CD14-positive monocyte (primary cell): ENCODE results near the gene DIS3L. TPM values are rescaled to one million over a fixed set of nuclear protein-coding genes. Genes with fewer than 3 reads are reported as not detected.

ENCODE experiments used
- DNase-seq, 3 donors: peaks; one replicate each; pipeline ENCODE4 v3.0.0-alpha.2; 2011 to 2022
- H2AFZ ChIP-seq: 2 replicates; pipeline ENCODE4 v1.6.0; 2012; ENCODE audit warnings: mild to moderate bottlenecking, low read depth, low read length, inconsistent platforms; ENCODE audit not compliant: insufficient read depth, poor library complexity, severe bottlenecking
- H3K27ac ChIP-seq, 2 donors: 1 replicate in 1 of 2; 2 replicates in 1 of 2; pipeline ENCODE4 v1.5.1; 2012 to 2013; ENCODE audit warnings: low read length in 2 of 2, control low read depth in 1 of 2, inconsistent platforms in 1 of 2, low read depth in 1 of 2, mild to moderate bottlenecking in 1 of 2
- H3K27me3 ChIP-seq, 2 donors: one replicate each; pipeline versions ENCODE4 v1.6.0 to v1.6.1; 2011 to 2013; ENCODE audit warnings: low read length in 2 of 2; ENCODE audit not compliant: control insufficient read depth in 2 of 2, insufficient read depth in 2 of 2
- H3K36me3 ChIP-seq, 2 donors: replicated peaks in 1 of 2; 1 replicate in 1 of 2; 2 replicates in 1 of 2; pipeline versions ENCODE4 v1.5.1 to v1.6.1; 2012 to 2013; ENCODE audit warnings: low read length in 2 of 2, control low read depth in 1 of 2, inconsistent platforms in 1 of 2, mild to moderate bottlenecking in 1 of 2; ENCODE audit not compliant: insufficient read depth in 2 of 2, control insufficient read depth in 1 of 2
- H3K4me1 ChIP-seq, 2 donors: 1 replicate in 1 of 2; 2 replicates in 1 of 2; pipeline versions ENCODE4 v1.5.1 to v1.6.1; 2012 to 2013; ENCODE audit warnings: low read length in 2 of 2, control low read depth in 1 of 2, inconsistent platforms in 1 of 2, mild to moderate bottlenecking in 1 of 2, moderate library complexity in 1 of 2; ENCODE audit not compliant: insufficient read depth in 2 of 2, control insufficient read depth in 1 of 2
- H3K4me2 ChIP-seq: replicated peaks from 2 replicates; pipeline ENCODE3; 2012; ENCODE audit warnings: low read length, moderate library complexity, mild to moderate bottlenecking; ENCODE audit not compliant: poor library complexity, severe bottlenecking; ENCODE audit errors: extremely low read depth
- H3K4me3 ChIP-seq, 3 experiments: fragments of 200-600 bp in 1 of 3; sonication (generic) in 1 of 3; replicated peaks in 1 of 3; 1 replicate in 2 of 3; 2 replicates in 1 of 3; pipeline ENCODE4 v1.5.1; 2011 to 2013; ENCODE audit warnings: low read length in 3 of 3, mild to moderate bottlenecking in 3 of 3, control low read depth in 2 of 3, low read depth in 2 of 3, inconsistent platforms in 1 of 3, moderate library complexity in 1 of 3
- H3K79me2 ChIP-seq: 2 replicates; pipeline ENCODE4 v1.6.0; 2012; ENCODE audit warnings: mild to moderate bottlenecking, control low read depth, inconsistent platforms, low read length, moderate library complexity; ENCODE audit not compliant: insufficient read depth
- H3K9ac ChIP-seq: 2 replicates; pipeline ENCODE4 v1.6.0; 2017; ENCODE audit warnings: low read length, mild to moderate bottlenecking; ENCODE audit not compliant: insufficient read depth, poor library complexity, severe bottlenecking
- H3K9me3 ChIP-seq, 2 donors: replicated peaks in 1 of 2; 1 replicate in 1 of 2; 2 replicates in 1 of 2; pipeline versions ENCODE4 v1.5.1 to v1.6.1; 2012 to 2013; ENCODE audit warnings: low read length in 2 of 2, control low read depth in 1 of 2; ENCODE audit not compliant: control insufficient read depth in 1 of 2, insufficient read depth in 1 of 2
- H4K20me1 ChIP-seq: 2 replicates; pipeline ENCODE4 v1.6.0; 2012; ENCODE audit warnings: mild to moderate bottlenecking, low read length, control low read depth, moderate library complexity; ENCODE audit not compliant: insufficient read depth
- H3K27ac Mint-ChIP-seq, 7 donors: one replicate each; pipeline ENCODE4 v1.8.0; 2020; ENCODE audit warnings: mild to moderate bottlenecking in 7 of 7, mixed read lengths in 7 of 7, moderate library complexity in 6 of 7, inconsistent platforms in 2 of 7
- H3K27me3 Mint-ChIP-seq, 3 donors: one replicate each; pipeline ENCODE4 v1.8.0; 2021 to 2022; ENCODE audit warnings: low read depth in 3 of 3, mild to moderate bottlenecking in 3 of 3, mixed read lengths in 3 of 3, moderate library complexity in 3 of 3, inconsistent platforms in 1 of 3
- H3K36me3 Mint-ChIP-seq, 2 donors: one replicate each; pipeline ENCODE4 v1.8.0; 2020; ENCODE audit warnings: mixed read lengths in 2 of 2, inconsistent platforms in 1 of 2, mild to moderate bottlenecking in 1 of 2
- H3K4me1 Mint-ChIP-seq: one replicate; pipeline ENCODE4 v1.8.0; 2020; ENCODE audit warnings: mild to moderate bottlenecking, mixed read lengths
- H3K4me3 Mint-ChIP-seq, 2 donors: one replicate each; pipeline ENCODE4 v1.8.0; 2020; ENCODE audit warnings: mild to moderate bottlenecking in 2 of 2, mixed read lengths in 2 of 2, moderate library complexity in 1 of 2
- H3K9me3 Mint-ChIP-seq, 7 donors: one replicate each; pipeline ENCODE4 v1.8.0; 2020 to 2022; ENCODE audit warnings: mixed read lengths in 7 of 7, mild to moderate bottlenecking in 6 of 7, moderate library complexity in 6 of 7, inconsistent platforms in 2 of 7
- WGBS: methylation state at CpG from one replicate; pipeline ENCODE4 v1.1.5; 2013; ENCODE audit warnings: missing lambda C conversion rate; ENCODE audit not compliant: insufficient coverage; 5-methylcytosine and 5-hydroxymethylcytosine counted together
- intact Hi-C, 2 donors: fragments of 100-400 bp; cut with micrococcal nuclease; formaldehyde crosslinking; loops; one replicate each; pipeline versions ENCODE4 v1.15.0 to v1.15.1; 2023
- polyA plus RNA-seq, 3 donors: library from polyadenylated mRNA; depleted of rRNA in 1 of 3; unstranded in 2 of 3; stranded (reverse) in 1 of 3; fragments of 300-500 nt in 2 of 3; fragments of >200 nt in 1 of 3; fragmentation: Illumina TruSeq in 2 of 3; gene quantifications; 1 replicate in 2 of 3; 2 replicates in 1 of 3; pipeline ENCODE4 v1.2.3, GENCODE V29; 2012 to 2021
- TF ChIP-seq, protein P1 (sequence below): fragments of 200-600 bp; IDR thresholded peaks from one replicate; pipeline ENCODE4 v1.8.0; 2022; ENCODE audit warnings: antibody characterized with exemption, mild to moderate bottlenecking

The DIS3L gene
- polyA plus RNA-seq, 3 donors: 13.2 to 17.0 (median 13.6) TPM

DNA sequence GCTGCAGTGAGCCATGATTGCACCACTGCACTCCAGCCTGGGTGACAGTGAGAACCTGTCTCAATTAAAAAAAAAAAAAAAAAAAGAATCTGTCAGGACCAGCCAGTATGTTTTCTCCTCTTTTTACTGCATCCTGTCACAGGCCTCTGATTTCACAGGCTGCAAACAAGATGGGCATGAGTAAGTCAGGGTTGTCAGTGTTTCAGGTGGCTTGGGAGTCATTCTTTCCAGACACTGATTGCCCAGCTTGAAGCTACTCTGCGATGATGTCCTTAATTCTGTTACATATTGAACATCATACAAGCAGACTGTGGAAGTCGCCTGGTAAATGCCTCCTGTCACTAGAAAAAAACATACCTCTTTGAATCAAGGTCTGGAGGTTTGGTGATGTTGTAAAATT is 18.8 kb downstream of the DIS3L start:
- TF ChIP-seq, protein P1, sequence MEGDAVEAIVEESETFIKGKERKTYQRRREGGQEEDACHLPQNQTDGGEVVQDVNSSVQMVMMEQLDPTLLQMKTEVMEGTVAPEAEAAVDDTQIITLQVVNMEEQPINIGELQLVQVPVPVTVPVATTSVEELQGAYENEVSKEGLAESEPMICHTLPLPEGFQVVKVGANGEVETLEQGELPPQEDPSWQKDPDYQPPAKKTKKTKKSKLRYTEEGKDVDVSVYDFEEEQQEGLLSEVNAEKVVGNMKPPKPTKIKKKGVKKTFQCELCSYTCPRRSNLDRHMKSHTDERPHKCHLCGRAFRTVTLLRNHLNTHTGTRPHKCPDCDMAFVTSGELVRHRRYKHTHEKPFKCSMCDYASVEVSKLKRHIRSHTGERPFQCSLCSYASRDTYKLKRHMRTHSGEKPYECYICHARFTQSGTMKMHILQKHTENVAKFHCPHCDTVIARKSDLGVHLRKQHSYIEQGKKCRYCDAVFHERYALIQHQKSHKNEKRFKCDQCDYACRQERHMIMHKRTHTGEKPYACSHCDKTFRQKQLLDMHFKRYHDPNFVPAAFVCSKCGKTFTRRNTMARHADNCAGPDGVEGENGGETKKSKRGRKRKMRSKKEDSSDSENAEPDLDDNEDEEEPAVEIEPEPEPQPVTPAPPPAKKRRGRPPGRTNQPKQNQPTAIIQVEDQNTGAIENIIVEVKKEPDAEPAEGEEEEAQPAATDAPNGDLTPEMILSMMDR: no peak
- intact Hi-C loops: no loop called here
- no peak overlapping the region for H3K4me3 ChIP-seq

DNA sequence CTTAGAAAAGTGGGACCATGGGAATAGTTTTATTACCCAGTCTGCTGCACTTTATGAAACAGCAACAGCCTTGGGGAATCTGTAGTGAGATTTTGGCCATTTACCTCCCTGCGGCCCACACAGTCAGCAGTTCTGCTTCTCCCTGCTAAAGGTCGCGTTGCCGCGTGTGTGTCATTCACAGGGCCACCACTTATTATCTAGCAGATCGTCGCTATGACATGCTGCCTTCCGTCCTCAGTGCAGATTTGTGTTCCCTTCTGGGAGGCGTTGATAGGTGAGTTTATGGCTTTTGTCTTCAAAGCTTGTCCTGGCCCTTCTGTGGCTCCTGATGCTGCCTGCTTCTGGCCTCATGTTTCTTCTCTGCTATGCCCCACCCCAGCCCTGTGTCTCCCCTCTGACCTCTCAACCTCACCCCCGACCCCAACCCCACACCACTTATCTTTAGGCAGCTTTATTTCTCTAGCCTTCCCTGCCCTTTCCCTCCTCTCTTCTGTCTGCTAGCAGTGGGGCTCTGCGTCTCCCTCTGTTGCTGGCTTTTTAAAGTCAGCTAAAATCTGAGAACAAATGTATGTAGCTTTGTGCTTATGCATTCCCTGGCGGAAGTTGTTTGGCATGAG is 30.1 kb downstream of the DIS3L start:
- no peaks in the 10 kb centered on the region for H3K9me3 Mint-ChIP-seq
- Histone ChIP-seq H3K9ac (no peak overlapping the region), H3K4me1 (no peaks in the 10 kb centered on the region), H3K9me3 (no peaks in the 10 kb centered on the region), H3K27ac (no peak overlapping the region), H3K4me3 (no peak overlapping the region), H2AFZ (no peak overlapping the region), H3K4me2 (no peak overlapping the region), H3K36me3 (peaks cover 86 to 98% of the 10 kb centered on the region in 2 donors), H3K27me3 (no peaks in the 10 kb centered on the region), H3K79me2 (no peaks in the 10 kb centered on the region), H4K20me1 (no peaks in the 10 kb centered on the region)
- peaks cover 75 to 93% of the 10 kb centered on the region in 2 donors for H3K36me3 Mint-ChIP-seq
- no peaks in the 10 kb centered on the region for H3K4me1 Mint-ChIP-seq
- no peak overlapping the region for H3K4me3 Mint-ChIP-seq
- WGBS: 100% methylated on average over 7 of the region's 12 CpGs
- DNase-seq: no peak
- intact Hi-C loops: no loop called here
- H3K27me3 Mint-ChIP-seq: no peaks in the 10 kb centered on the region
- H3K27ac Mint-ChIP-seq: peak overlapping the region in 1 of 7 donors; percentile 32
- TF ChIP-seq, protein P1: no peak

More for the DNA sequence above, 18.8 kb downstream of the DIS3L start:
- Histone ChIP-seq H3K4me2 (no peak overlapping the region), H3K27me3 (no peaks in the 10 kb centered on the region), H3K4me1 (no peaks in the 10 kb centered on the region), H3K79me2 (no peaks in the 10 kb centered on the region), H2AFZ (no peak overlapping the region), H3K36me3 (peaks cover 81 to 96% of the 10 kb centered on the region in 2 donors), H3K27ac (no peak overlapping the region), H3K9ac (no peak overlapping the region), H3K9me3 (no peaks in the 10 kb centered on the region), H4K20me1 (no peaks in the 10 kb centered on the region)
- Mint-ChIP-seq H3K9me3 (no peaks in the 10 kb centered on the region), H3K27ac (peak overlapping the region in 1 of 7 donors; percentile 24), H3K4me1 (no peaks in the 10 kb centered on the region), H3K4me3 (no peak overlapping the region), H3K36me3 (peaks cover 79 to 91% of the 10 kb centered on the region in 2 donors), H3K27me3 (peaks cover 0 to 1% (median 0%) of the 10 kb centered on the region in 3 donors)
- no peak for DNase-seq
- no CpG with 5 or more reads among the region's 2 CpGs for WGBS
